ENCODE measurements around the gene SLC17A4. TPM values are rescaled to one million over a fixed set of nuclear protein-coding genes. Genes with fewer than 3 reads are reported as not detected.
"Not testable (repeated sequence)": the region's sequence is repeated elsewhere in the genome, so short reads cannot be mapped to it uniquely, and the experiment has no call there.

SLC17A4 gene
- total RNA-seq, 4 donors from 2014 or later = not detected

DNA sequence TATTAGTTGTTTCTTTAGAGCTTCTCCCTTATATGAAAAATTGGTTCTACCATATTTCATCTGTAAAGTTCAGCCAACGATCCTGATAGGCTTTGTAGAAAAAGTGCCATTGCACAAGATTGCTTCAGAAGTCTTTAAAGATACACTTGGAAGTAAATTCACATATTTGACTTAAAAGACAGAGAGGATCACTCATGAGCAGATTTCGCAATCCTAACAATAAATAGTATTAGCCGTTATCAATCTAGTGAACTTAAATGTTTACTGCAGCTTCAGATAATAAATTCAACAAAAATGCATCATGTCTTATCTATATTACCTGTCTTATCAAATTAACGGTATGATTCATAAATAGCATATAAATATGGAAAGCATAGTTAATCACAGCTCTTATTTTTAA is 8.7 kb upstream of the SLC17A4 start:
- H3K27me3 ChIP-seq = no peaks in the 10 kb centered on the region
- TF ChIP-seq CTCF (IDR thresholded peaks at IDR 0.05) = no peak
- TF ChIP-seq POLR2A (IDR thresholded peaks at IDR 0.05) = no peak
- no peak overlapping the region for H3K4me3 ChIP-seq (replicated peaks in 1 of 3)
- 91% methylated on average over 4 of the region's 4 CpGs for WGBS, 2 donors
- H3K36me3 ChIP-seq = no peaks in the 10 kb centered on the region
- DNase-seq = no peak
- no peaks in the 10 kb centered on the region for H3K9me3 ChIP-seq
- H3K27ac ChIP-seq = no peak overlapping the region
- H3K4me1 ChIP-seq = no peaks in the 10 kb centered on the region
- intact Hi-C loops (cut with DNase I) = no loop called here

- H3K4me3 ChIP-seq (replicated peaks in 1 of 3) = no peak overlapping the region
- no peaks in the 10 kb centered on the region for H3K4me1 ChIP-seq
- intact Hi-C loops (cut with DNase I) = no loop called here
- no peaks in the 10 kb centered on the region for H3K36me3 ChIP-seq
- H3K9me3 ChIP-seq = no peaks in the 10 kb centered on the region
- no peak overlapping the region for H3K27ac ChIP-seq
- no peak for DNase-seq
- WGBS, 2 donors = 63 to 90% methylated on average over 1 of the region's 1 CpG
- TF ChIP-seq POLR2A (IDR thresholded peaks at IDR 0.05) (no peak), CTCF (IDR thresholded peaks at IDR 0.05) (no peak)
- no peaks in the 10 kb centered on the region for H3K27me3 ChIP-seq
Observed at GRCh38 chr6:25746968-25747367, 7.6 kb upstream of the SLC17A4 start.

DNA sequence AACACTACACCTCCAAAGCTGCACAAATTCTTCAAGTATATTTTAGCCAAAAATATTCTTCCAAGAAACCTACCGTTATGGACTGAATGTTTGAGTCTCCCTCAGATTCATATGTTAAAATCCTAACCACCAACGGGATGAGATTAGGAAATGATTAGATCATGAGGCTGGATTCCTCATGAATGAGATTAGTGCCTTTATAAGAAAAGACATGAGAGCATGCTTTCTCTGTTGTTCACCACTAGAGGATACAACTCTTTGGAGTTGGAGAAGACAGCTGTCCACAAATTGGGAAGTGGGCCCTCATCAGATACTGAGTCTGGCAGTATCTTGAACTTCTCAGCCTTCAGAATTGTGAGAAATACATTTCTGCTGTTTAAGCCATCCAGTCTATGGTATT is 7.1 kb upstream of the SLC17A4 start:
- no peaks in the 10 kb centered on the region for H3K36me3 ChIP-seq
- no peak for TF ChIP-seq CTCF (IDR thresholded peaks at IDR 0.05)
- TF ChIP-seq POLR2A (IDR thresholded peaks at IDR 0.05) = no peak
- 94% methylated on average over 2 of the region's 2 CpGs for WGBS, 2 donors
- no peaks in the 10 kb centered on the region for H3K9me3 ChIP-seq
- intact Hi-C loops (cut with DNase I) = no loop called here
- no peak for DNase-seq
- no peaks in the 10 kb centered on the region for H3K27me3 ChIP-seq
- H3K27ac ChIP-seq = no peak overlapping the region
- no peaks in the 10 kb centered on the region for H3K4me1 ChIP-seq
- no peak overlapping the region for H3K4me3 ChIP-seq (replicated peaks in 1 of 3)

- Histone ChIP-seq H3K9me3 (no peaks in the 10 kb centered on the region), H3K4me1 (no peaks in the 10 kb centered on the region), H3K36me3 (no peaks in the 10 kb centered on the region), H3K27me3 (no peaks in the 10 kb centered on the region), H3K27ac (no peak overlapping the region), H3K4me3 (replicated peaks in 1 of 3) (no peak overlapping the region)
- intact Hi-C loops (cut with DNase I) = no loop called here
- no peak for TF ChIP-seq POLR2A (IDR thresholded peaks at IDR 0.05)
- no peak for TF ChIP-seq CTCF (IDR thresholded peaks at IDR 0.05)
- no peak for DNase-seq
Observed at GRCh38 chr6:25748049-25748448, 6.5 kb upstream of the SLC17A4 start.

- intact Hi-C loops (cut with DNase I); H3K4me3 ChIP-seq (replicated peaks in 1 of 3); H3K36me3 ChIP-seq; H3K27ac ChIP-seq; DNase-seq; H3K4me1 ChIP-seq; H3K9me3 ChIP-seq; H3K27me3 ChIP-seq: not testable (repeated sequence)
- 50 to 52% methylated on average over 17 of the region's 17 CpGs for WGBS, 2 donors
Observed at GRCh38 chr6:25748601-25749517, 5.7 kb upstream of the SLC17A4 start.

All from thyroid gland (tissue), 4 donors.